Measurements from ENCODE around the gene SRGAP2B.
"Not testable (repeated sequence)": the region's sequence is repeated elsewhere in the genome, so short reads cannot be mapped to it uniquely, and the experiment has no call there.

SRGAP2B gene

DNA sequence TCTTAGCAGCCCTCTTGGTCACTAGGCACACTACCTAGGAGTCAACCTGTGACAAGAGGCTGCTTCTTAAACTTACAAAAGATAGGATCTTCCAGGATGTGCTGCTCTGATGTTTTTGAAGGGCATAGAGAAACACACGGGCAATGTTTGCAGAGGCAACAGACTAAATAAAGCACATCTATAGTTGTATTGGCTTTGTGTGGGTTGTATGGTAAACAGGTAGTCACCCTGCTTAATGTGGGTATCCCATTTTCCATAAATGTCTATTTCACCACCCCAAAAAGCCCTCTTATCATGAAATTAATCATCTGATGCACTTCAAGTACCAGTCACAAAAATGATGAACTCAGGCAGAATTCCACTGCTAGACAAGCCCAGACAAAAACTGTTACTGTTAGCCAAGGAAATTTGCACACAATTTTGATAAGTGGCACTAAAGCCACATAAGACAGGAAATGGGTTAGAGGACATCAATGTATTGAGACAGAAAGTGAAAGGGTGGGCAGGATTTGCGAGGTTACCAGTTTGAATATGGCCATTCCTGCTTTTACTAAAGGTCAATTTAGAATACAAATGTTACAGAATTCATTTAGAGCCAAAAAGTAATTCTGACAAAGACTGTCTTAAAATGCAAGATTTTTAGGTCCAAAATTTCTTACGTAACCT, 205.5 kb downstream of the SRGAP2B start:
- DNase-seq; H3K27ac ChIP-seq (ENCODE audit: low read length); H4K20me1 ChIP-seq (ENCODE audit: insufficient read depth, low read length); H3K4me1 ChIP-seq (ENCODE audit: insufficient read depth, low read length); H3K9me3 ChIP-seq (ENCODE audit: insufficient read depth, low read length, severe bottlenecking); H3K36me3 ChIP-seq (ENCODE audit: insufficient read depth, low read length); H3K4me3 ChIP-seq (ENCODE audit: low read depth in 1 of 2, low read length in 2 of 2); H3K9ac ChIP-seq (ENCODE audit: low read depth, low read length); H3K4me2 ChIP-seq (ENCODE audit: insufficient read depth, low read length); H3K79me2 ChIP-seq (ENCODE audit: insufficient read depth, low read length); ATAC-seq (ENCODE audit: insufficient read depth, low read depth); H2AFZ ChIP-seq (ENCODE audit: low read depth, low read length); H3K27me3 ChIP-seq (ENCODE audit: insufficient read depth, low read length, poor library complexity): not testable (repeated sequence)

DNA sequence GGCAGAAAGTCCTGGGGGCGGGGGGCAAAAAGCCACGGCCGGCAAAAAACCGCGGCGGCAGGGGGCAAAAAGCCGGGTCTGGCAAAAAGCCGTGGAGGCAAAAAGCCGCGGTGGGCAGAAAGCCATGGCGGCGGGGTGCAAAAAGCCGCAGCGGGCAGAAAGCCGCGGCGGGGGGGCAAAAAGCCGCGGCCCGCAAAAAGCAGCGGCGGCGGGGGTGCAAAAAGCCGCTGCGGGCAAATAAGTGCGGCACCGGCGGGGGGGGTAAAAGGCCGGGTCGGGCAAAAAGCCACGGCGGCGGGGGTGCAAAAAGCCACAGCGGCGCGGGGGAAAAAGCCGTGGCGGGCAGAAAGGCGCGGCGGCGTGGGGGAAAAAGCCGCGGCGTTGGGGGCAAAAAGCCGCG, 212.1 kb downstream of the SRGAP2B start:
- peak overlapping the region; percentile 31 for H3K4me2 ChIP-seq (ENCODE audit: insufficient read depth, low read length)
- not testable (repeated sequence) for H4K20me1 ChIP-seq (ENCODE audit: insufficient read depth, low read length); ATAC-seq (ENCODE audit: insufficient read depth, low read depth); H3K27me3 ChIP-seq (ENCODE audit: insufficient read depth, low read length, poor library complexity); H2AFZ ChIP-seq (ENCODE audit: low read depth, low read length); H3K36me3 ChIP-seq (ENCODE audit: insufficient read depth, low read length); H3K9ac ChIP-seq (ENCODE audit: low read depth, low read length); H3K4me1 ChIP-seq (ENCODE audit: insufficient read depth, low read length); H3K79me2 ChIP-seq (ENCODE audit: insufficient read depth, low read length); H3K27ac ChIP-seq (ENCODE audit: low read length); H3K4me3 ChIP-seq (ENCODE audit: low read depth in 1 of 2, low read length in 2 of 2); H3K9me3 ChIP-seq (ENCODE audit: insufficient read depth, low read length, severe bottlenecking)
- DNase-seq, result peak; percentile 11
- TF ChIP-seq EZH2 (IDR thresholded peaks at IDR 0.05; ENCODE audit: borderline replicate concordance, low read depth, low read length, severe bottlenecking), result peak; percentile 91

DNA sequence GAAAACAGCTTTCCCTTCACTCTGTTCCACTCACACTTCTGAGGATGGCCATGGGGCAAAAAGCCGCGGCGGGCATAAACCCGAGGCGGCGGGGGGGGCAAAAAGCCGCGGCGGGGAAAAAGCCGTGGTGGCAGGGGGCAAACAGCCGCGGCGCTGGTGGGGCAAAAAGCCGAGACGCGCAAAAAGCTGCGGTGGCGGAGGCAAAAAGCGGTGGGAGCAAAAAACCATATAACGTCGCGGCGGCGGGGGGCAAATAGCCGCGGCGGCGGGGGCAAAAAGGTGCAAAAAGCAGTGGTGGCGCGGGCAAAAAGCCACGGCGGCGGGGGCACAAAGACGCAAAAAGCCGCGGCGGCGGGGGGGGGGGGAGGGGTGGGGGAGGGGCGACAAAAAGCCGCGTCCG, 212.8 kb downstream of the SRGAP2B start:
- not testable (repeated sequence) for H3K27ac ChIP-seq (ENCODE audit: low read length); ATAC-seq (ENCODE audit: insufficient read depth, low read depth); H3K36me3 ChIP-seq (ENCODE audit: insufficient read depth, low read length); H3K4me2 ChIP-seq (ENCODE audit: insufficient read depth, low read length); H2AFZ ChIP-seq (ENCODE audit: low read depth, low read length); DNase-seq; H3K4me3 ChIP-seq (ENCODE audit: low read depth in 1 of 2, low read length in 2 of 2); H4K20me1 ChIP-seq (ENCODE audit: insufficient read depth, low read length); H3K9me3 ChIP-seq (ENCODE audit: insufficient read depth, low read length, severe bottlenecking); H3K27me3 ChIP-seq (ENCODE audit: insufficient read depth, low read length, poor library complexity); H3K4me1 ChIP-seq (ENCODE audit: insufficient read depth, low read length); H3K9ac ChIP-seq (ENCODE audit: low read depth, low read length); H3K79me2 ChIP-seq (ENCODE audit: insufficient read depth, low read length)

DNA sequence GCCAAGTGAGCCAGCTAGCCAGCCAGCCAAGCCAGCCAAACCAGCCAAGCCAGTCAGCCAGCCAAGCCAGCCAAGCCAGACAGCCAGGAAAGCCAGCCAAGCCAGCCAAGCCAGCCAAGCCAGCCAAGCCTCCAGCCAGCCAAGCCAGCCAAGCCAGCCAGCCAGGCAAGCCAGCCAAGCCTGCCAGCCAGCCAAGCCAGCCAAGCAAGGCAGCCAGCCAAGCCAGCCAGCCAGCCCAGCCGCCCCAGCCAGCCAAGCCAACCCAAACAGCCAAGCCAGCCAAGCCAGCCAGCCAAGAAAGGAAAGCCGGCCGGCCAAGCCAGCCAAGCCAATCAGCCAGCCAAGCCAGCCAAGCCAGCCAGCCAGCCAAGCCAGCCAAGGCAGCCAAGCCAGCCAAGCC, 236.5 kb downstream of the SRGAP2B start:
- H3K9ac ChIP-seq (ENCODE audit: low read depth, low read length); H3K79me2 ChIP-seq (ENCODE audit: insufficient read depth, low read length); H3K36me3 ChIP-seq (ENCODE audit: insufficient read depth, low read length); H3K4me2 ChIP-seq (ENCODE audit: insufficient read depth, low read length); H2AFZ ChIP-seq (ENCODE audit: low read depth, low read length); H3K9me3 ChIP-seq (ENCODE audit: insufficient read depth, low read length, severe bottlenecking); H3K27ac ChIP-seq (ENCODE audit: low read length); H3K27me3 ChIP-seq (ENCODE audit: insufficient read depth, low read length, poor library complexity); H3K4me1 ChIP-seq (ENCODE audit: insufficient read depth, low read length); H4K20me1 ChIP-seq (ENCODE audit: insufficient read depth, low read length); ATAC-seq (ENCODE audit: insufficient read depth, low read depth); H3K4me3 ChIP-seq (ENCODE audit: low read depth in 1 of 2, low read length in 2 of 2): not testable (repeated sequence)
- peak; percentile 0 for DNase-seq
